ENCODE measurements around the gene BCL2L14.
"Not testable (repeated sequence)": the region's sequence is repeated elsewhere in the genome, so short reads cannot be mapped to it uniquely, and the experiment has no call there.

Gene BCL2L14

GRCh38 chr12:12107678-12108077 is 36.9 kb downstream of the BCL2L14 start:
- TF ChIP-seq POLR2A (IDR thresholded peaks at IDR 0.05; ENCODE audit: low read length) (no peak), GATA1 (IDR thresholded peaks at IDR 0.05; ENCODE audit: low read depth, low read length) (no peak)
- no peak for DNase-seq

GRCh38 chr12:12108441-12109058 is 37.8 kb downstream of the BCL2L14 start:
- DNase-seq = no peak
- TF ChIP-seq GATA1 (IDR thresholded peaks at IDR 0.05; ENCODE audit: low read depth, low read length) (no peak), POLR2A (IDR thresholded peaks at IDR 0.05; ENCODE audit: low read length) (no peak)

GRCh38 chr12:12110923-12111555 is 40.3 kb downstream of the BCL2L14 start:
- DNase-seq = not testable (repeated sequence)

- no peak for TF ChIP-seq GATA1 (IDR thresholded peaks at IDR 0.05; ENCODE audit: low read depth, low read length)
- TF ChIP-seq POLR2A (IDR thresholded peaks at IDR 0.05; ENCODE audit: low read length) = no peak
- DNase-seq = no peak
Measured at GRCh38 chr12:12115514-12115913, 44.8 kb downstream of the BCL2L14 start.

GRCh38 chr12:12116677-12117076 is 45.9 kb downstream of the BCL2L14 start:
- TF ChIP-seq GATA1 (IDR thresholded peaks at IDR 0.05; ENCODE audit: low read depth, low read length) (no peak), POLR2A (IDR thresholded peaks at IDR 0.05; ENCODE audit: low read length) (no peak)
- DNase-seq = no peak

GRCh38 chr12:12121061-12121460 is 50.3 kb downstream of the BCL2L14 start:
- TF ChIP-seq POLR2A (IDR thresholded peaks at IDR 0.05; ENCODE audit: low read length) (no peak), GATA1 (IDR thresholded peaks at IDR 0.05; ENCODE audit: low read depth, low read length) (no peak)
- no peak for DNase-seq

GRCh38 chr12:12123036-12123604 is 52.4 kb downstream of the BCL2L14 start:
- DNase-seq = no peak
- no peak for TF ChIP-seq GATA1 (IDR thresholded peaks at IDR 0.05; ENCODE audit: low read depth, low read length)
- TF ChIP-seq POLR2A (IDR thresholded peaks at IDR 0.05; ENCODE audit: low read length) = no peak

- TF ChIP-seq POLR2A (IDR thresholded peaks at IDR 0.05; ENCODE audit: low read length) (no peak), GATA1 (IDR thresholded peaks at IDR 0.05; ENCODE audit: low read depth, low read length) (no peak)
- DNase-seq = no peak
Measured at GRCh38 chr12:12126551-12126950, 55.8 kb downstream of the BCL2L14 start.

GRCh38 chr12:12127304-12127703 is 56.6 kb downstream of the BCL2L14 start:
- TF ChIP-seq GATA1 (IDR thresholded peaks at IDR 0.05; ENCODE audit: low read depth, low read length) (no peak), POLR2A (IDR thresholded peaks at IDR 0.05; ENCODE audit: low read length) (no peak)
- peak in 1 of 2 experiments; percentile 43 for DNase-seq

GRCh38 chr12:12128670-12129069 is 57.9 kb downstream of the BCL2L14 start:
- DNase-seq = no peak
- TF ChIP-seq GATA1 (IDR thresholded peaks at IDR 0.05; ENCODE audit: low read depth, low read length) (no peak), POLR2A (IDR thresholded peaks at IDR 0.05; ENCODE audit: low read length) (no peak)

- no peak for DNase-seq
- TF ChIP-seq POLR2A (IDR thresholded peaks at IDR 0.05; ENCODE audit: low read length) (no peak), GATA1 (IDR thresholded peaks at IDR 0.05; ENCODE audit: low read depth, low read length) (no peak)
Measured at GRCh38 chr12:12133259-12133658, 62.5 kb downstream of the BCL2L14 start.

- TF ChIP-seq GATA1 (IDR thresholded peaks at IDR 0.05; ENCODE audit: low read depth, low read length) (no peak), POLR2A (IDR thresholded peaks at IDR 0.05; ENCODE audit: low read length) (no peak)
- no peak for DNase-seq
Measured at GRCh38 chr12:12133785-12134184, 63.0 kb downstream of the BCL2L14 start.

GRCh38 chr12:12138203-12139154 is 67.7 kb downstream of the BCL2L14 start:
- DNase-seq = no peak
- TF ChIP-seq GATA1 (IDR thresholded peaks at IDR 0.05; ENCODE audit: low read depth, low read length) (no peak), POLR2A (IDR thresholded peaks at IDR 0.05; ENCODE audit: low read length) (no peak)

GRCh38 chr12:12141000-12141399 is 70.3 kb downstream of the BCL2L14 start:
- no peak for DNase-seq
- no peak for TF ChIP-seq POLR2A (IDR thresholded peaks at IDR 0.05; ENCODE audit: low read length)
- no peak for TF ChIP-seq GATA1 (IDR thresholded peaks at IDR 0.05; ENCODE audit: low read depth, low read length)

- DNase-seq = not testable (repeated sequence)
Measured at GRCh38 chr12:12144531-12144930, 73.8 kb downstream of the BCL2L14 start.
